Activated effector memory CD4-positive, alpha-beta T cell treated with anti-CD3 and anti-CD28 coated beads, Interleukin-2, amount 50 U/mL, for 16 hours (primary cell): ENCODE results near the gene COMMD9.
"Not testable (repeated sequence)": the region's sequence is repeated elsewhere in the genome, so short reads cannot be mapped to it uniquely, and the experiment has no call there.

Experiments
- DNase-seq: peaks from one replicate; pipeline ENCODE4 v3.0.0-alpha.2; 2020

COMMD9 gene

DNA sequence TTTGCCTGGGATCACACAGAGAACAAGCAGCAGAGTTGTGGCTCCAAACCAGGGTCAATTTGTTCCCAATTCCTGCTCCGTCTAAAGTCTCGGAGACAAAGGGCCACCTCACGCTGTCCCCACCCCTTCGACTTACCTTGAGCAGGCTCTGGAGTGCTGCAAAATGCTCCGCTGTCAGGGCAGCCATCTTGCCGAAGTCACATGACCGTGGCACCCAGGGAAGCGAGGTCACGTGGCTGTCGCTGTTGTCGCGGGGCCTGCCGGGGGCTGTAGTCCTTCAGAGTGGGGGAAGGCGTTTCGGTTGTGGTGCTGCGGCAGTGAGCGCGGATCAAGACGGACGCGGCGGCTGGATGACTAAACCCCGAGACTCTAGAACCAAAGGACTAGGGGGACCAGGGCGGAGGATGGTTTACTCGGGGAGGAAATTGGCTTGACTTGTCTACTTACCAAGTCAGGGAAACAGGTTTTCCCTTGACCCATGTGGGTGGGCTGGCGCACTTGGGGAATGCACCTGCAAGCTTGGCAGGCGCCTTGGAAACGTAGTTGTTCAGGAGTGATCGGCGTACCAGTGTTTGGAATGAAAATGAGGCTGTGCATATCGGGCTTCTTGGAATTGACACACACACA, at the start of gene COMMD9:
COMMD9 (minus strand) TSS at position 199 of the 627 bp plus-strand sequence; CDS start at position 187, 12 bp downstream.
- DNase-seq, result peak; percentile 98

GRCh38 chr11:36333897-36334296, 44.7 kb upstream of the COMMD9 start:
- DNase-seq, result no peak

DNA sequence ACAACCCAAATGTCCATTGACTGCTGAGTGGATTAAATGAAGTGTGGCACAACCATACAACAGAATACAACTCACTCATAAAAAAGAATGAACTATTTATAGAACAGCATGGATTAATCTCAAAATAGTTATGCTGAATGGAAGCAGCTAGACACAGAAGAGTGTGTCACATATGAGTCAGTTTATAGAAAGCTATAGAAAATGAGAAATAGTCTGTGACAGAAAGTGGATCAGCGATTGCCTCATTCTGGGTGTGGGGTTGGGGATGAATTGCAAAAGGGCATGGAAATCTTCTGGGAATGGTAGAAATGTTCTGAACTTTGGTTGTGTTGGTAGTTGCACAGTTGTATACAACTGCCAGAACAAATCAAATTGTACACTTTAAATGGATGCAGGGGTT, 44.2 kb upstream of the COMMD9 start:
- no peak for DNase-seq

GRCh38 chr11:36330411-36330810, 41.2 kb upstream of the COMMD9 start:
- DNase-seq, result no peak

DNA sequence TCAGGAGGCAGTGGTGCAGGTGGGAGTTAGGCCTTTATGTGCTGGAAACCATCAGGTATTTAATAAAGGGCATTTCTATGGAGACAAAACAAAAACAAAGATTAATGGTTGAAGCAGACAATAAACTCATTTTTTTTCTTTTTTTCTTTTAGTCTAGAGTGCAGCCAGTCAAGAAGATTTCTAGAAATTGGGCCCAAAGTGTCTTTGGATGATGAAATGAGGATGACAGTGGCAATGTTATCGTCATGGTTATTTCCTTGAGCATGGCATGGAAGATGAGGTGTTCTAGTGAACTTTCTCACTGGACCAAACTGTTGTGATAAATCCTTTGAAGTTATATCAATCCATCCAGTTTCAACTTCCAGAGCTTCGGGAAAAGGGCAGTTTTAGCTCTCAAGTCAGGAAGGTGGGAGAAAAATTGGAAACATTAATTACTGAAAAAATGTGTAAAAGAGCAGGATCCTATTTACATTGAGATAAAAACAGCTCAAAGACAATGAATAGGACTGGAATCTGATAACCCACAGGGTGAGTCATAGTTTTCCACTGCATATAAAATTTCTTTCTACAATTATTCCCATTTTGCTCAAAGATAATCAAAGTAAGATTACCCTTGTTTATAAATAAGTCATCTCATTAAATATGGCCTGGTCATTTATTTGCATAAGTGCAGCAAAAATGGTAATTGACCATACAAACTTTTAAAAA, 39.9 kb upstream of the COMMD9 start:
- DNase-seq, result no peak

DNA sequence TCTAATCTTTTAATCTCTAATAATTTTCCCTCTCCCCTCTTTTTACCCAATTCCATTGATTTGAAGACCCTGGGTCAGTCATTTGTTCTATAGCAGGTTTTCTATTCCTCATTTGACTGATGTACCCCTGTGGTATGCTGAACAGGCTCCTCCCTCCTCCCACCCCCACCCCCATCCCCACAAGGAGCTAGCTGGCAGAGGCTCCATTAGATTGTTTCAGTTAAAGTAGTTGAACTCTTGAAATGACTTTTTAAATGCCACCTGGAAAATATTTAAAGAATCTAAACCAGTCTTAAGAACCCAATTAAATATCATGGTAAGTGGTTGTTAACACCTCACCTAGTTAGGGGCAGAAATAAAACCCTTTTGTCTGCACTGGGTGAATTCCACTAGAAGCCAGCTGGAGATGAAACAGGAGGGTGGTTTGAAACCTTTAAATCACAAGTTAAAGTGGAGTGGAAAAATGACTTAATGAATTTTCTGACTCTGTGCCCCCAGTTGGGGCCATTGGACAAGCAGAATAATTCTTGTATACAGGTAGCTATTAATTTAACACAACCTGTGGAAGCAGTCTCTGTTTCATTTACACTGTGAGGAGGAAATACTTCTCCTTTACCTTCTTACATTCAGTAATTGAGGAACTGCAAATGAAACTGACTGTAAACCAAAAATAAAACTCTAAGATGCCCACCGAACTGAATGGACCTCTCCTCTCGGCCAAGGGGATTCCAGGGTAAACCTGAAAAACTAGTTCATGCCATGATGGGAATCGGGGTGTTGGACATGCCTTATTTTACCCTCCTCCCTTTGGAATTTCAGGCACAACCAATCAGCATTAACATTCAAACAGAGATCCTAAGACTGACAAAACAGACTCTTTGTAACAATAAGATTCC, 37.5 kb upstream of the COMMD9 start:
- DNase-seq, result no peak

- DNase-seq, result not testable (repeated sequence)
Measured at GRCh38 chr11:36325403-36325802, 36.2 kb upstream of the COMMD9 start.

DNA sequence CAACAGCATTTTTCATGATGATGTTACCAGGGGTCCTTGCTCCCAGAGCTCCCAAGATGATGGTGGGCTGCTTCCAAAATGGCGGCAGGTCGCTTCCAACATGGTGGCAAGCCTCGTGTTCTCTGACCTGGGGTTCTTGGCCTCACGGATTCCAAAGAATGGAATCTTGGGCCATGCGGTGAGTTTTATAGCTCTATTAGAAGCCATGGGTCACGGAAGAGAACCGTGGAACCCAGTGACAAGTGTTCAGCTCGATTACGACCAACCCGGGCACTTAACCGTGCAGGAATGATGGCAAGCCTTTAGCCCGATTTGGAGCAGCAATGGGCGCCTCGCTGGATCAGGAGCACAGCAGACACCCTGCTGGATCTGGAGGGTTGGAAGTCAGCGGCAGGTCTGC, 35.7 kb upstream of the COMMD9 start:
- not testable (repeated sequence) for DNase-seq

- no peak for DNase-seq
Measured at GRCh38 chr11:36317992-36318391, 28.8 kb upstream of the COMMD9 start.

- DNase-seq, result no peak
Measured at GRCh38 chr11:36316049-36316448, 26.8 kb upstream of the COMMD9 start.

- no peak for DNase-seq
Measured at GRCh38 chr11:36314434-36314767, 25.2 kb upstream of the COMMD9 start.

DNA sequence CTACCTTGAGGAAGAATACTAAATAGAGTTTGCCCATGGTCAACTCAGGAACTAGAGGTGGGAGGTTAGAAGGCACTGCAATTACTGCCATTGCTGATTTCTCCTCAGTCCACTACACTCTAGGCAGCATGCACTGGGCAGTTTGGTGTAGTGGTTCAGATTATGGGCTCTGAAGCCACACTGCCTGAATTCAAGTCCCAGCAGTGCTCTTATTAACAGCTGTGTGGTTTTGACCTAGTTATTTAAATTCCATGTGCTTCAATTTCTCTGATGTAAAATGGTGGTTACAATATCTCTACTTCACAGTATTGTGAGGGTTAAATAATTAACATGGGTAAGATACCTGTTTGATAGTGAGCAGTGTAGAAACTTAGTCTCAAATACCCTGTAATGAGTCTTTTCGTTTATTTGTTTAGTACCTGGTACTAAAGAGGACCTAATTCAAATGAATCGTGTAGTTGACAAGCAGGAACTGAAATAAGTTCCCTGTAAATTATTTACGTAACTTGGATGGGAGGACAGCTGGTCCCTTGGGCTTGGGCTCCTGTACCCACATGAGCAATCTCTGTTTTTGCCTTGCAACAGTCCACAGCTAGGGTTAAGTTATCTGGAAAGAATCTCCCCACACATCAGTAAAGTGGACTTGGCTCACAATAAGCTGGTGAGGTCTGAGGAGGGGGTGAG, 24.7 kb upstream of the COMMD9 start:
- no peak for DNase-seq

GRCh38 chr11:36312611-36313472, 23.6 kb upstream of the COMMD9 start:
- DNase-seq, result no peak

GRCh38 chr11:36311926-36312595, 22.8 kb upstream of the COMMD9 start:
- DNase-seq, result no peak

DNA sequence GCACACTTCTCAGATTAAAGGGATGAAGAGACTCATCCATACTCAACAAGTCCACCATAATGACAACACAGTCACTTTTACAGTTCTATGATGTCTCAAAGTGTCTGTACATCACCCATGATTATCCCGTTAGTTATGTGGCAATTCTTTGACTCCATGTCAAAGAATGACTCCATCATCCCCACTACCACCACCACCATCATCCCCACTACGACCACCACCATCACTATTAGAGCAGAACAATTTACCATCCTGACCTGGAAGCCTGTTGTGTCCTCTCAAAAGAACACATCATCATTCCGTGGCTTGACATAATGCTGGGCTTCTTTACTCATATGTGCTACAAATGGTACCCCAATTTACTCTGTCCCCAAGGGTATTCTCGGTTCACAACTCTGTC, 20.6 kb upstream of the COMMD9 start:
- DNase-seq, result no peak

DNA sequence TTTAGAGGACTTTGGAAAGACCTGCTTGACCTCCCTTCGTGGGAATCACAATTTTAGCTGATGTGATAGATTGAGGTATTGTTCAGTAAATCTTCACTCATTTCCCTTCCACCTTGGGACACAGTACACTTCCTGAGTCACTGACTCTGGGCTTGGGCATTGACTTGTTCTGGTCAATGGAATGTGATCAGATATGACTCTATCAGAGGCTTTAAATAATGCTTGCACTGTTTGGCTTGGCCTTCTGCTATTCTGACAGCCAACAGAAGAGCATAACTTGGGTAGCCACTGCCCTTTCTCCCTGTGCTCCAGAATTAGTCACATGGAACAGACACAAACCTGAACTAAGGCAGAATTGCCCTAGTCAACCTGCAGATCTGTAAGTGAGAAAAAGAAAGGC, 19.4 kb upstream of the COMMD9 start:
- DNase-seq, result no peak

GRCh38 chr11:36306888-36307287, 17.7 kb upstream of the COMMD9 start:
- DNase-seq, result no peak

DNA sequence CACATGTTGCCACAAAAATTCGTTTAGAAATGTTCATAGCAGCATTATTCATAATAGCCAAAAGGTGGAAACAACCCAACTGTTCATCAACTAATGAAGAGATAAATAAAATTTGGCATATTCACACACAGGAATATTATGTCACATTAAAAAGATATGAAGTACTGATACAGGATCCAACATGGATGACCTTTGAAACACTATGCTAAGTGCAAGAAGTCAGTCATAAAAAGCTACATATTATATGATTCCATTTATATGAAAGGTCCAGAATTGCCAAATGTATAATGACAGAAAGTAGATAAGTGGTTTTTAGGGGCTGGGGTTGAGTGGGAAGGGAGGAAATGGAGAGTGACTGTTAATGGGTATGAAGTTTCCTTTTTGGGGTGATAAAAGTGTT, 15.8 kb upstream of the COMMD9 start:
- no peak for DNase-seq

- DNase-seq, result no peak
Measured at GRCh38 chr11:36304351-36304750, 15.1 kb upstream of the COMMD9 start.

GRCh38 chr11:36300650-36301049, 11.4 kb upstream of the COMMD9 start:
- no peak for DNase-seq

DNA sequence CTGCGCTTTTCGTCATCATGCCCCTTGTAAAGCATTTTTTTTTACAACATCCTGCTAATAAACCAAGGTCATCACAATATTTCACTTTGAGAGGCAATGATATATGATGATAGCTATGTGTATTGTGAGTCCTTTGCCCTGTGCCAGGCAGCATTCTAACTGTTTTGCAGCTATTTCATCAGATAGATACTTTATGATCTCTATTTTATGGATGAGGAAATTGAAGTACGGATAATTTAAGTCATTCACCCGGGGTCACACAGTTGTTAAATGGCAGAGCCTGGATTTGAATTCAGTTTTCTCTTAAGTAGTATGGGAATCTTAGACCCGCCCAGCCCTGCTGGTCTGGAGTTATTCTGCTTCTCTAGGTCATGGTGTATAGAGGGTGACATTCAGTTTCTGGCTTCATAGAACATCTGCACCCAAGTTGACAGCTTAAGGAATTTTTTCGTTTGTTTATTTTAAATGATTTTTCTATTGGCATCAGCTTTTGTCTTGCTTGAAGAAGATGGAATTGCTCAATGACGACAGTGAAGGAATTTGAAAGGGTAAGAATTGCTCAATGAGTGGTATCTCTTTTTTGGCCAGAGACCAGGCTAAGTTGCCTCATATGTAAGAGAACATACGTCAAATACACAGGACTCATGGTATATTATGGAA, 7.8 kb upstream of the COMMD9 start:
- DNase-seq, result no peak
